NCI-H748 (cell line): ENCODE measurements around the gene SMIM10L1.

ENCODE experiments used
- DNase-seq: peaks from one replicate; lab custom pipeline; 2025; ENCODE audit not compliant: unreplicated experiment; lab: John Stamatoyannopoulos, UW

Gene SMIM10L1

GRCh38 chr12:11171145-11171968 is at the start of gene SMIM10L1:
Gene SMIM10L1, plus strand, starts transcription at chr12:11171194. Its CDS starts 163 bp downstream, at chr12:11171357.
- DNase-seq: peak; percentile 92

- DNase-seq: no peak
Observed at GRCh38 chr12:11130382-11130781, 40.6 kb upstream of the SMIM10L1 start.

- DNase-seq: no peak
Observed at GRCh38 chr12:11130999-11131398, 40.0 kb upstream of the SMIM10L1 start.

GRCh38 chr12:11133162-11133561 is 37.8 kb upstream of the SMIM10L1 start:
- DNase-seq: no peak

GRCh38 chr12:11133816-11134215 is 37.2 kb upstream of the SMIM10L1 start:
- DNase-seq: no peak

GRCh38 chr12:11134305-11134704 is 36.7 kb upstream of the SMIM10L1 start, which contains the start of gene TAS2R30:
Gene TAS2R30, minus strand, starts transcription at chr12:11134644. Its CDS starts 400 bp downstream, at chr12:11134244.
- no peak for DNase-seq

GRCh38 chr12:11136075-11136474 is 34.9 kb upstream of the SMIM10L1 start:
- no peak for DNase-seq

- DNase-seq: no peak
Observed at GRCh38 chr12:11143352-11143751, 27.6 kb upstream of the SMIM10L1 start.

- DNase-seq: no peak
Observed at GRCh38 chr12:11144297-11144696, 26.7 kb upstream of the SMIM10L1 start.

GRCh38 chr12:11147420-11147819 is 23.6 kb upstream of the SMIM10L1 start:
- DNase-seq: no peak

- no peak for DNase-seq
Observed at GRCh38 chr12:11150832-11151231, 20.2 kb upstream of the SMIM10L1 start.

GRCh38 chr12:11152725-11153124 is 18.3 kb upstream of the SMIM10L1 start:
- DNase-seq: no peak

- DNase-seq: no peak
Observed at GRCh38 chr12:11154400-11154925, 16.5 kb upstream of the SMIM10L1 start.

GRCh38 chr12:11158885-11159444 is 12.0 kb upstream of the SMIM10L1 start:
- no peak for DNase-seq

GRCh38 chr12:11162502-11162901 is 8.5 kb upstream of the SMIM10L1 start:
- no peak for DNase-seq

GRCh38 chr12:11164384-11164783 is 6.6 kb upstream of the SMIM10L1 start:
- no peak for DNase-seq

- DNase-seq: no peak
Observed at GRCh38 chr12:11166300-11166699, 4.7 kb upstream of the SMIM10L1 start.

GRCh38 chr12:11170810-11171144 is 217 bp upstream of the SMIM10L1 start:
- DNase-seq: no peak

- peak; percentile 22 for DNase-seq
Observed at GRCh38 chr12:11171969-11172675, 1.1 kb downstream of the SMIM10L1 start.

GRCh38 chr12:11174022-11174421 is 3.0 kb downstream of the SMIM10L1 start:
- DNase-seq: peak; percentile 88

GRCh38 chr12:11178250-11178649 is 7.3 kb downstream of the SMIM10L1 start:
- DNase-seq: no peak

GRCh38 chr12:11182529-11182928 is 11.5 kb downstream of the SMIM10L1 start:
- no peak for DNase-seq
